ENCODE measurements around the gene IQGAP2.

- TF ChIP-seq, protein P1, sequence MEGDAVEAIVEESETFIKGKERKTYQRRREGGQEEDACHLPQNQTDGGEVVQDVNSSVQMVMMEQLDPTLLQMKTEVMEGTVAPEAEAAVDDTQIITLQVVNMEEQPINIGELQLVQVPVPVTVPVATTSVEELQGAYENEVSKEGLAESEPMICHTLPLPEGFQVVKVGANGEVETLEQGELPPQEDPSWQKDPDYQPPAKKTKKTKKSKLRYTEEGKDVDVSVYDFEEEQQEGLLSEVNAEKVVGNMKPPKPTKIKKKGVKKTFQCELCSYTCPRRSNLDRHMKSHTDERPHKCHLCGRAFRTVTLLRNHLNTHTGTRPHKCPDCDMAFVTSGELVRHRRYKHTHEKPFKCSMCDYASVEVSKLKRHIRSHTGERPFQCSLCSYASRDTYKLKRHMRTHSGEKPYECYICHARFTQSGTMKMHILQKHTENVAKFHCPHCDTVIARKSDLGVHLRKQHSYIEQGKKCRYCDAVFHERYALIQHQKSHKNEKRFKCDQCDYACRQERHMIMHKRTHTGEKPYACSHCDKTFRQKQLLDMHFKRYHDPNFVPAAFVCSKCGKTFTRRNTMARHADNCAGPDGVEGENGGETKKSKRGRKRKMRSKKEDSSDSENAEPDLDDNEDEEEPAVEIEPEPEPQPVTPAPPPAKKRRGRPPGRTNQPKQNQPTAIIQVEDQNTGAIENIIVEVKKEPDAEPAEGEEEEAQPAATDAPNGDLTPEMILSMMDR (IDR thresholded peaks at IDR 0.05; ENCODE audit: low read depth, low read length, poor library complexity, severe bottlenecking), result no peak
- no peak for TF ChIP-seq EZH2phosphoT487 (IDR thresholded peaks at IDR 0.05; ENCODE audit: borderline replicate concordance, low read length)
Observed at GRCh38 chr5:76422227-76422626, 19.1 kb downstream of the IQGAP2 start.

All from DOHH2 (cell line).